ENCODE measurements around the gene MLKL.

Gene MLKL

GRCh38 chr16:74650966-74651567 lies 49.6 kb downstream of the MLKL start:
- DNase-seq (ENCODE audit: low spot score), result no peak

GRCh38 chr16:74649839-74650504 lies 50.7 kb downstream of the MLKL start:
- no peak for DNase-seq (ENCODE audit: low spot score)

- DNase-seq (ENCODE audit: low spot score), result no peak
These were observed 58.7 kb downstream of the MLKL start for GRCh38 chr16:74641969-74642368.

GRCh38 chr16:74637742-74638453 lies 62.8 kb downstream of the MLKL start:
- no peak for DNase-seq (ENCODE audit: low spot score)

GRCh38 chr16:74635303-74635702 lies 65.4 kb downstream of the MLKL start:
- no peak for DNase-seq (ENCODE audit: low spot score)

- no peak for DNase-seq (ENCODE audit: low spot score)
These were observed 67.0 kb downstream of the MLKL start for GRCh38 chr16:74633686-74634085.

GRCh38 chr16:74627506-74628220 lies 73.0 kb downstream of the MLKL start:
- no peak for DNase-seq (ENCODE audit: low spot score)

GRCh38 chr16:74626741-74627416 lies 73.8 kb downstream of the MLKL start:
- no peak for DNase-seq (ENCODE audit: low spot score)

GRCh38 chr16:74625500-74626350 lies 74.9 kb downstream of the MLKL start:
- no peak for DNase-seq (ENCODE audit: low spot score)

GRCh38 chr16:74623839-74624235 lies 76.8 kb downstream of the MLKL start:
- DNase-seq (ENCODE audit: low spot score), result no peak

- DNase-seq (ENCODE audit: low spot score), result peak; percentile 64
These were observed 77.3 kb downstream of the MLKL start for GRCh38 chr16:74623214-74623838.

GRCh38 chr16:74622005-74622404 lies 78.7 kb downstream of the MLKL start:
- no peak for DNase-seq (ENCODE audit: low spot score)

Measured in kidney capillary endothelial cell (primary cell).